ENCODE data around the gene VTI1A. TPM values are rescaled to one million over a fixed set of nuclear protein-coding genes. Genes with fewer than 3 reads are reported as not detected.

VTI1A gene
- total and polyA plus RNA-seq, 2 of the 8 experiments (the other 6 are each of a cell fraction or from before 2014, with no cell fraction given): 6.0 to 20.0 TPM

- Histone ChIP-seq H4K20me1 (replicated peaks in 1 of 2; ENCODE audit: control insufficient read depth in 1 of 2, insufficient read depth in 2 of 2, low read length in 2 of 2) (peaks cover 2% of the 10 kb centered on the region in 2 experiments), H3K9me3 (ENCODE audit: insufficient read depth in 2 of 2, low read depth in 1 of 2, low read length in 1 of 2) (no peaks in the 10 kb centered on the region), H3K14ac (ENCODE audit: insufficient read length) (no peak overlapping the region), H3K56ac (replicated peaks; ENCODE audit: insufficient read length, low read depth, low read length) (no peak overlapping the region), H2BK120ac (replicated peaks; ENCODE audit: low read depth, low read length) (no peak overlapping the region), H3K18ac (ENCODE audit: extremely low read depth, low read length) (no peak overlapping the region), H3K27me3 (replicated peaks in 1 of 4; ENCODE audit: control insufficient read depth in 3 of 4, extremely low read depth in 1 of 4, insufficient read depth in 3 of 4, low read length in 3 of 4) (no peaks in the 10 kb centered on the region), H3K23ac (ENCODE audit: insufficient read length) (no peak overlapping the region), H3K4me1 (replicated peaks in 1 of 4; ENCODE audit: control insufficient read depth in 3 of 4, insufficient read depth in 4 of 4, low read length in 3 of 4) (no peaks in the 10 kb centered on the region), H2BK12ac (ENCODE audit: low read depth, low read length) (no peak overlapping the region), H2AFZ (ENCODE audit: low read length) (no peak overlapping the region), H3K9ac (replicated peaks in 1 of 4; ENCODE audit: extremely low read depth in 1 of 4, low read depth in 3 of 4, low read length in 3 of 4) (no peak overlapping the region), H4K91ac (replicated peaks; ENCODE audit: insufficient read length, low read length) (no peak overlapping the region), H2AK5ac (ENCODE audit: low read depth, low read length) (no peak overlapping the region), H3K4me3 (ENCODE audit: extremely low read depth in 1 of 4, insufficient read depth in 2 of 4, low read depth in 3 of 4, low read length in 4 of 4) (no peak overlapping the region), H3K27ac (ENCODE audit: low read depth, low read length) (no peak overlapping the region), H2BK20ac (ENCODE audit: low read length) (no peak overlapping the region), H3K4me2 (ENCODE audit: insufficient read depth in 1 of 2, low read depth in 2 of 2, low read length in 2 of 2) (no peak overlapping the region), H4K5ac (ENCODE audit: insufficient read length, low read depth, low read length) (no peak overlapping the region), H3K79me2 (ENCODE audit: control insufficient read depth in 1 of 2, insufficient read depth in 2 of 2, low read length in 2 of 2) (no peaks in the 10 kb centered on the region), H3K36me3 (ENCODE audit: control insufficient read depth in 2 of 4, insufficient read depth in 4 of 4, low read length in 3 of 4) (peaks cover 3 to 40% (median 19%) of the 10 kb centered on the region in 4 experiments; a peak in 7 of 8 replicates), H3K23me2 (ENCODE audit: low read depth, low read length) (no peaks in the 10 kb centered on the region), H4K8ac (ENCODE audit: extremely low read depth, insufficient read depth, low read length) (no peak overlapping the region), H3K79me1 (ENCODE audit: low read depth, low read length) (no peaks in the 10 kb centered on the region), H2BK15ac (ENCODE audit: low read length) (no peak overlapping the region), H2BK5ac (ENCODE audit: low read depth, low read length) (no peak overlapping the region), H3K4ac (replicated peaks; ENCODE audit: insufficient read length, low read depth, low read length) (no peak overlapping the region)
- no peak for TF ChIP-seq RNF2 (IDR thresholded peaks at IDR 0.05; ENCODE audit: borderline replicate concordance, low read depth, low read length, missing control alignments, poor library complexity, severe bottlenecking)
- no peak for TF ChIP-seq TAF7 (optimal IDR thresholded peaks at IDR 0.05; ENCODE audit: borderline replicate concordance, low read depth, low read length)
- no peak for TF ChIP-seq SRF (IDR thresholded peaks at IDR 0.05; ENCODE audit: low read depth, low read length)
- TF ChIP-seq CBX8 (IDR thresholded peaks at IDR 0.05; ENCODE audit: borderline replicate concordance, low read depth, low read length): no peak
- TF ChIP-seq POU5F1 (IDR thresholded peaks at IDR 0.05; ENCODE audit: low read depth, low read length): no peak
- no peak for TF ChIP-seq RBBP5 (IDR thresholded peaks at IDR 0.05; ENCODE audit: borderline replicate concordance, low read depth, low read length)
- no peak for TF ChIP-seq KDM4A (IDR thresholded peaks at IDR 0.05; ENCODE audit: low read depth, low read length, severe bottlenecking)
- TF ChIP-seq NRF1 (IDR thresholded peaks at IDR 0.05; ENCODE audit: low read depth, low read length): no peak
- TF ChIP-seq SP2 (IDR thresholded peaks at IDR 0.05; ENCODE audit: low read length): no peak
- no peak for TF ChIP-seq EP300 (IDR thresholded peaks at IDR 0.05; ENCODE audit: borderline replicate concordance in 1 of 2, low read depth in 2 of 2, low read length in 2 of 2)
- no peak for TF ChIP-seq BACH1 (IDR thresholded peaks at IDR 0.05; ENCODE audit: low read length)
- TF ChIP-seq EZH2 (IDR thresholded peaks at IDR 0.05; ENCODE audit: low read depth, low read length, severe bottlenecking): no peak
- TF ChIP-seq SP4 (IDR thresholded peaks at IDR 0.05; ENCODE audit: low read length): no peak
- CTCF ChIA-PET (ENCODE audit: partially characterized antibody): interaction anchor here (0.6 kb wide), 1 partner anchor 43 kb away, joined by 4 read pairs; no protein-coding TSS in a partner anchor
- FAIRE-seq (no peak), DNase-seq (ENCODE audit: low read depth in 1 of 2, low spot score in 2 of 2) (no peak)
- POLR2A ChIA-PET (ENCODE audit: partially characterized antibody): interaction anchor here (1.4 kb wide), 1 partner anchor 9 kb away, joined by 3 read pairs; no protein-coding TSS in a partner anchor
- 92 to 100% methylated on average over 2 to 3 of the region's 3 CpGs for WGBS, 2 experiments (ENCODE audit: extremely low coverage in 1 of 2, insufficient coverage in 1 of 2, insufficient read length in 1 of 2, insufficient replicate concordance in 2 of 2, low coverage in 1 of 2, low lambda C conversion rate in 2 of 2, missing lambda C conversion rate in 1 of 2)
These were observed 17.9 kb upstream of the VTI1A start for GRCh38 chr10:112429147-112429546.
